Right renal pelvis (tissue), 4 donors: Measurements from ENCODE around the gene SFPQ. TPM values are rescaled to one million over a fixed set of nuclear protein-coding genes. Genes with fewer than 3 reads are reported as not detected.

ENCODE experiments used
- DNase-seq, 4 donors: peaks; one replicate each; pipeline ENCODE4 v3.0.0-alpha.2; 2013; ENCODE audit warnings: low read depth in 4 of 4, low spot score in 3 of 4, missing footprints in 1 of 4
- polyA plus RNA-seq, 4 donors: library from polyadenylated mRNA; unstranded; fragments of 120-200 nt; gene quantifications; one replicate each; pipeline ENCODE4 v1.2.1, GENCODE V29; 2013; ENCODE audit not compliant: insufficient read length in 4 of 4

The SFPQ gene
- polyA plus RNA-seq, 4 donors, result 539 to 756 (median 631) TPM

GRCh38 chr1:35188578-35189392 is 4.2 kb downstream of the SFPQ start:
- no peak for DNase-seq

- DNase-seq, result no peak
Measured at GRCh38 chr1:35187816-35188342, 5.1 kb downstream of the SFPQ start.

- DNase-seq, result no peak
Measured at GRCh38 chr1:35186239-35186638, 6.7 kb downstream of the SFPQ start.

GRCh38 chr1:35185200-35185599 is 7.7 kb downstream of the SFPQ start:
- no peak for DNase-seq

GRCh38 chr1:35184495-35185199 is 8.3 kb downstream of the SFPQ start:
- DNase-seq, result no peak

- DNase-seq, result no peak
Measured at GRCh38 chr1:35181790-35182455, 11.0 kb downstream of the SFPQ start.

GRCh38 chr1:35180776-35181374 is 12.1 kb downstream of the SFPQ start:
- no peak for DNase-seq

- no peak for DNase-seq
Measured at GRCh38 chr1:35179908-35180307, 13.0 kb downstream of the SFPQ start.

- no peak for DNase-seq
Measured at GRCh38 chr1:35178874-35179380, 14.0 kb downstream of the SFPQ start.

- DNase-seq, result no peak
Measured at GRCh38 chr1:35178295-35178695, 14.7 kb downstream of the SFPQ start.

GRCh38 chr1:35177237-35177786 is 15.6 kb downstream of the SFPQ start:
- no peak for DNase-seq

GRCh38 chr1:35175602-35176001 is 17.3 kb downstream of the SFPQ start:
- DNase-seq, result no peak

- DNase-seq, result no peak
Measured at GRCh38 chr1:35175098-35175576, 17.8 kb downstream of the SFPQ start.

- DNase-seq, result no peak
Measured at GRCh38 chr1:35173909-35174540, 18.9 kb downstream of the SFPQ start.

GRCh38 chr1:35173491-35173890 is 19.5 kb downstream of the SFPQ start:
- no peak for DNase-seq

GRCh38 chr1:35172022-35172421 is 20.9 kb downstream of the SFPQ start:
- no peak for DNase-seq

GRCh38 chr1:35171579-35171978 is 21.4 kb downstream of the SFPQ start:
- no peak for DNase-seq

- DNase-seq, result no peak
Measured at GRCh38 chr1:35164893-35165292, 28.1 kb downstream of the SFPQ start.

GRCh38 chr1:35151220-35151619 is 41.7 kb downstream of the SFPQ start:
- DNase-seq, result no peak
